Upper lobe of right lung (tissue), 1 donor: ENCODE data around the gene ZNF609. TPM values are rescaled to one million over a fixed set of nuclear protein-coding genes. Genes with fewer than 3 reads are reported as not detected.

Experiments
- ATAC-seq: fragments of 200-7000 bp; cut with Tn5 transposase; one replicate; pipeline ENCODE4 v1.9.1; 2020; ENCODE audit warnings: mild to moderate bottlenecking, moderate library complexity
- DNase-seq: peaks from one replicate; pipeline ENCODE4 v3.0.0-alpha.2; 2020
- H3K27ac ChIP-seq: fragments of 200-600 bp; one replicate; pipeline ENCODE4 v1.8.0; 2022
- H3K27me3 ChIP-seq: fragments of 200-600 bp; one replicate; pipeline ENCODE4 v1.8.0; 2022; ENCODE audit warnings: mild to moderate bottlenecking
- H3K36me3 ChIP-seq: fragments of 200-600 bp; one replicate; pipeline ENCODE4 v1.8.0; 2022
- H3K4me1 ChIP-seq: fragments of 200-600 bp; one replicate; pipeline ENCODE4 v1.8.0; 2022
- H3K4me3 ChIP-seq: fragments of 200-600 bp; one replicate; pipeline ENCODE4 v1.8.0; 2022; ENCODE audit warnings: mild to moderate bottlenecking
- H3K9me3 ChIP-seq: fragments of 200-600 bp; one replicate; pipeline ENCODE4 v1.8.0; 2022
- CTCF ChIP-seq: fragments of 200-600 bp; IDR thresholded peaks from one replicate; pipeline ENCODE4 v1.8.0; 2022; ENCODE audit warnings: antibody characterized with exemption
- intact Hi-C: fragments of 100-400 bp; cut with DNase I; formaldehyde crosslinking; loops from one replicate; pipeline ENCODE4 v1.11.0; 2022
- total RNA-seq: library from RNA; stranded (reverse); fragmentation: NEBNext Ultra II Directional; extraction: Animal tissue kit (Norgen Biotek cat#: 25700); gene quantifications from one replicate; pipeline ENCODE4 v1.2.1, GENCODE V29; 2021
- donor health status: DM: no; HTN: yes; CAD: no; lungs with severe emphysema.

The ZNF609 gene
- total RNA-seq, 1 donor from 2014 or later: 45.4 TPM

GRCh38 chr15:64500695-64501395, 40.5 kb downstream of the ZNF609 start:
- no peak for DNase-seq
- TF ChIP-seq CTCF: no peak
- Histone ChIP-seq H3K36me3 (peaks cover 17% of the 10 kb centered on the region), H3K4me3 (no peak overlapping the region), H3K4me1 (peaks cover 36% of the 10 kb centered on the region), H3K27ac (no peak overlapping the region), H3K27me3 (no peaks in the 10 kb centered on the region), H3K9me3 (no peaks in the 10 kb centered on the region)
- intact Hi-C loops: no loop called here
- ATAC-seq: no peak

- Histone ChIP-seq H3K4me3 (no peak overlapping the region), H3K9me3 (no peaks in the 10 kb centered on the region), H3K27me3 (no peaks in the 10 kb centered on the region), H3K36me3 (peaks cover 15% of the 10 kb centered on the region), H3K4me1 (peaks cover 36% of the 10 kb centered on the region), H3K27ac (no peak overlapping the region)
- no peak for TF ChIP-seq CTCF
- intact Hi-C loops: no loop called here
- DNase-seq: no peak
- no peak for ATAC-seq
Observed at GRCh38 chr15:64501396-64501715, 41.0 kb downstream of the ZNF609 start.

GRCh38 chr15:64502151-64502550, 41.8 kb downstream of the ZNF609 start:
- TF ChIP-seq CTCF: no peak
- Histone ChIP-seq H3K9me3 (no peaks in the 10 kb centered on the region), H3K4me1 (peaks cover 43% of the 10 kb centered on the region), H3K4me3 (no peak overlapping the region), H3K27ac (peak overlapping the region; percentile 27), H3K36me3 (peaks cover 15% of the 10 kb centered on the region), H3K27me3 (no peaks in the 10 kb centered on the region)
- no peak for ATAC-seq
- intact Hi-C loops: no loop called here
- DNase-seq: no peak

- peak; percentile 33 for ATAC-seq
Observed at GRCh38 chr15:64502551-64502950, 42.2 kb downstream of the ZNF609 start.

GRCh38 chr15:64503197-64503596, 42.8 kb downstream of the ZNF609 start:
- Histone ChIP-seq H3K4me1 (peaks cover 53% of the 10 kb centered on the region), H3K27me3 (no peaks in the 10 kb centered on the region), H3K27ac (peak overlapping the region; percentile 59), H3K9me3 (no peaks in the 10 kb centered on the region), H3K36me3 (peaks cover 15% of the 10 kb centered on the region), H3K4me3 (no peak overlapping the region)
- DNase-seq (no peak), ATAC-seq (peak; percentile 24)
- TF ChIP-seq CTCF: no peak
- intact Hi-C loops: no loop called here

More at GRCh38 chr15:64502551-64502950, 42.2 kb downstream of the ZNF609 start:
- intact Hi-C loops: no loop called here
- Histone ChIP-seq H3K27ac (peak overlapping the region; percentile 59), H3K36me3 (peaks cover 15% of the 10 kb centered on the region), H3K4me3 (no peak overlapping the region), H3K27me3 (no peaks in the 10 kb centered on the region), H3K9me3 (no peaks in the 10 kb centered on the region), H3K4me1 (peaks cover 47% of the 10 kb centered on the region)
- no peak for DNase-seq
- TF ChIP-seq CTCF: no peak

- Histone ChIP-seq H3K4me1 (peaks cover 54% of the 10 kb centered on the region), H3K36me3 (peaks cover 15% of the 10 kb centered on the region), H3K27ac (peak overlapping the region; percentile 59), H3K27me3 (no peaks in the 10 kb centered on the region), H3K9me3 (no peaks in the 10 kb centered on the region), H3K4me3 (no peak overlapping the region)
- no peak for DNase-seq
- intact Hi-C loops: no loop called here
- ATAC-seq: no peak
- TF ChIP-seq CTCF: no peak
Observed at GRCh38 chr15:64503640-64504039, 43.3 kb downstream of the ZNF609 start.
